NCI-H526 (cell line): ENCODE data around the gene CPXM1.
"Not testable (repeated sequence)": the region's sequence is repeated elsewhere in the genome, so short reads cannot be mapped to it uniquely, and the experiment has no call there.

Experiments used
- DNase-seq, 2 experiments: peaks; one replicate each; lab custom pipeline; 2025; lab: John Stamatoyannopoulos, UW

Gene CPXM1

DNA sequence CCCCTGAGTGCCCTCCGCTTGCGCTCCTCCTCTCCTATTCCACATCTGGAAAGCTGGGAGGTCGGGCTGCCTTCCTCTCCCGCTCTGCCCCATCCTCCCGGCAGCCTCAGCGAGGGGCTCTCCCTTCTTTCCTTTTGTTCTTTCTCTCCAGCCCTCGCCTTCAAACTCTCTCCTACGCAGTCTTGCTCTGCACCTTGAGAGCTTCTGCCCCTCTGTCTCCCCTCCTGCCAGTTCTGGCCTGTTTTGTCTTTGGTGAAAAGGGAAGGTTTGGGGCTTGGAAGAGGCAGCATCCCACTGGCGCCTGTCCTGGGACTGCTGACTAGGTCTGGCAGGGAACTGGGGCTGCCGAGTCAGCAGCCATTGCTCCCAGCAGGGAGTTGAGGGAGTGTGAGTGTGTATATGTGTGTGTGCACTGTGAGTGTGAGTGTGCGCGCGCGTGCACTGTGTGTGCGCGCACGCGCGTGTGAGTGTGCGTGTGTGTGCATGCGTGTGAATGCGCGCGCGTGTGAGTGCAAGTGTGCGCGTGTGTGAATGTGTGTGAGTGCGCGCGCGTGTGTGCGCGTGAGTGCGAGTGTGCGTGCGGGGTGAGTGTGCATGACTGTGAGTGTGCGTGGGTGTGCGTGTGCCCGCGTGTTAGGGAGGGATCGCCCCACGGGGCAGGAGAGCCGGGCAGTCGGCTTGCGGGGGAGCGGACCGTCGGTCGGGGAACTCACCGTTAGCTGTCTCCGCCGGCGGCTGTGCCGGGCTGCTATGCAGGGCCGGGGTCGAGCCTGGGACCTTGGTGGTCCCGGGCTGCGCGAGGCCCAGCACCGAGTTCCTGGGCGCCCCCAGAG lies 523 bp downstream of the CPXM1 start:
- DNase-seq, result no peak

- DNase-seq, result no peak
Measured at GRCh38 chr20:2799271-2799670, 1.2 kb downstream of the CPXM1 start.

DNA sequence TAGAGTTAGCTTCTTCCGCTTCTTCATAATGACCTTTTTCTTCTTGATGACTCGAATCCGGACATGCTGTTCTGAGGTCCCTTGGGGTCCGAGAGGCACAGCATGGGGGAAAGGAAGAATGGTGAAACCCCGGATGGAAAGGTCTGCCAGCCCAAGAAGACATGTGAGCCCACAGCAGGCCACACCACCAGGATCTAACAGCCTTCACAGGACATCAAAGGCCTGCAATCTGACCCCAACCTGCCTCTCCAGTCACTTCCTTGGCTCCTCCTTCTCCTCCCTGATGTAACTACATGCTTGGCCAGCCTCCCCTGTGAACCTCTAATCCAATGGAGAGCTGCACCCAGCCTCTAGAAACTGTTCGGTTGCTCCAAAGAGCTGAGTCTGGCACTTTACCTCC lies 1.6 kb downstream of the CPXM1 start:
- no peak for DNase-seq

DNA sequence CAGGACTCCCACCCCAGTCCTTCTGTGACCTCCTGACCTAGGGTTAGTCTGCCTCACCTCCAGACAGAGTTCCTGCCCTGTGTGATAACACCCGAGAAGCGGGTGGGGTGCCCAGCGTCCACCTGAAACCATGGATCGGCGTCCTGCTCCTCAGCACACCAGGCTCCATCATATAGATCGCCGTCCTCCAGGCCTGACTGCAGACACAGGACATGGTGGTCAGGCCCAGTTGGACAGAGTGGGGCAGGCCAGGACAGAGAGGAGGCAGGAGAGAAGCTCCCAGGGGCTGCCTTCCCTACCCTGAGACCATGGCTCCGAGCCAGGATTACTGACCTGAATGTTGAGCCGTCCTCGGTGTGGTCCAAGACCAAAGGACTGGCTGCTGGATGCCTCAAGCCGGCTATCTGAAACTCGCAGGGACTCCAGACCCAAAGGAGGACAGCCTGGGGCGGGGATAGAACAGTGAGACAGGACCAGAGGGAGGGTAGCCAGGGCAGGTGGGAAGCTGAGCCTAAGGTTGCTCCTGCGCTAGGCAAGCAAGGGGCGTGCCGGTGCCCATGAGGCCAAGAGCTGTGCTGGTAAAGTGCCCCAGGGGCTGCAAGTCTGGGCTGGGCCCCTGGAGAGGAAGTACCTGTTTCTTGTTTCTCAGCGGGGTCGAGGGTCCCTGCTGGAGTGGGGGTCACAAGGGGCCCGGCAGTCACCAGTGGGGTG lies 2.2 kb downstream of the CPXM1 start:
- no peak for DNase-seq

- no peak for DNase-seq
Measured at GRCh38 chr20:2797136-2797983, 3.1 kb downstream of the CPXM1 start.

- DNase-seq, result no peak
Measured at GRCh38 chr20:2796011-2796660, 4.3 kb downstream of the CPXM1 start.

- DNase-seq, result peak in 1 of 2 experiments; percentile 24
Measured at GRCh38 chr20:2795451-2795850, 5.0 kb downstream of the CPXM1 start.

- peak in 1 of 2 experiments; percentile 64 for DNase-seq
Measured at GRCh38 chr20:2794866-2795447, 5.5 kb downstream of the CPXM1 start.

GRCh38 chr20:2794202-2794748 lies 6.2 kb downstream of the CPXM1 start:
- DNase-seq, result peak in 1 of 2 experiments; percentile 26

DNA sequence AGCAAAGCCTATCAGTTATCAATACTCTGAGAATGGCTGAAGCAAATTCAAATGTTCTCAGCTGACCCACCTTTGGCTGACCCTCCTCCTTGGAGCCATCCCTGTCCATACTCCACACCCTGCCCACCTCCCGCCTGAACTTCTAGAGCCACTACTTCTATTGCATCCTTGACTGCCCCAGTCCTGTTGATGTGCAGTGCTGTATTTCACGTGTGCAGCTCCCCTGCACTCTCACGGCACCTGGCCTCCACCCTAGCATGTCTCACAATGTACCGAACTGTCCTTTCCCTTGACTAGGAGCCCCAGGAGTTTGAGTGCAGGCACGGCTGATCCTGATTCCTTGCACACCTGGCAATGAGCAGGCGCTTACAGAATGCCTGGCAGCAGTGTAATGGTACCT lies 7.0 kb downstream of the CPXM1 start:
- no peak for DNase-seq

DNA sequence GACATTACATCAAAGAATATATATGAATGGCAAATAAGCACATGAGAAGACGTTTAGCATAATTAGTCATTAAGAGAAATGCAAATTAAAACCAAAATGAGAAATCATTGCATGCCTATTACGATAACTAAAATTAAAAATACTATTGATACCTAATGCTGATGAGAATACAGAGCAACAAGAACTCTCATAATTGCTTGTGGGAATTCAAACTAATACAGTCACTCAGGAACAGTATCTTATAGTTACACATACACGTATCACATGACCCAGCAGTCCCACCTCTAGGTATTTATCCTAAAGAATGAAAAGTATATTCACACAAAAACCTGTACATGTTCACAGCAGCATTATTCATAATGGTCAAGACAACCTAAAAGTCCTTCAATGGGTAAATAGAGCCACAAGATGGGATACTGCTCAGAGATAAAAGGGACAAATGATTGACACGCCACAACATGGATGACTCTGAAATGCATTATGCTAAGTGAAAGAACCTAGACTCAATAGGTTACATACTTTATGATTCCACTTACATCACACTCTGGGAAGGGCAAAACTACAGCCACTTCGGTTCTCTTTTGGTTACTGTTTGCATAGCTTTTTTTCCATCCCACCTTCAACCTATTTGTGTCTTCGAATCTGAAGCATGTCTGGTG lies 16.4 kb downstream of the CPXM1 start:
- no peak for DNase-seq

DNA sequence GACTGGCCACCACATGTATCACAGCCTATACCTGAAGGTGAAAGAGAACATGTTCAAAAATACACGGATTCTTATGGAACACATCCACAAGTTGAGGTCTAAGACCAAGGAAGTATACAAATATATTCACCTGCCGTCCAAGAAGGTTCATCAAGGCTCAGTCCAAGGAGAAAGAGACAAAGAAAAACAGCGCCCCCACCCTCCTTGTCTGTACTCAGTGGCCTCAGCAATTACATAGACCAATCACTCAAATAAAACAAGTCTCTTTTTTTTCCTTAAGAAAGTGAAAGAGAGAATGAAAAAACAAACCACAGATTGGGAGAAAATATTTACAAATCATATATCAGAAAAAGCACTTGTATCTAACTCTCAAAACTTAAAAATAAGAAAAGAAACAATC lies 19.5 kb downstream of the CPXM1 start:
- no peak for DNase-seq

DNA sequence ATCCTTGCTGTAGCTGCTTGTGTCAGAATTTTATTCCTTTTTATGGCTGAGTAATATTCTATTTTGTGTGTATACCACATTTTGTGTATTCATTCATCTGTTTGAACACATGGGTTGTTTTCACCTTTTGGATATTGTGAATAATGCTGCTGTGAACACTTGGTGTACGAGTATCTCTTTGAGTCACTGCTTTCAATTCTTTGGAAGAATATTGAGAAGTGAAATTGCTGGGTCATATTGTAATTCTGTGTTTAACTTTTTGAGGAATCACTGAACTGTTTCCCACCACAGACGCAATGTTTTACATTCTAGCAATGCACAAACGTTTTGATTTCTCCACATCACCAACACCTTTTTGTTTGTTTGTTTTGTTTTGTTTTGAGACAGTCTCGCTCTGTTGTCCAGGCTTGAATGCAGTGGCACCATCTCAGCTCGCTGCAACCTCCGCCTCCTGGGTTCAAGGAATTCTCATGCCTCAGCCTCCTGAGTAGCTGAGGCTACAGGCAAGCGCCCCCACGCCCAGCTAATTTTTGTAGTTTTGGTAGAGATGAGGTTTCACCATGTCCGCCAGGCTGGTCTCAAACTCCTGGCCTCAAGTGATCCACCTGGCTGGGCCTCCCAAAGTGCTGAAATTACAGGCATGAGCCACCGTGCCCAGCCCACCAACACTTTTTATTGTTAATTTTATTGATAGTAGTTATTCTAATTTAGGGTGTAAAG lies 21.7 kb downstream of the CPXM1 start:
- no peak for DNase-seq

DNA sequence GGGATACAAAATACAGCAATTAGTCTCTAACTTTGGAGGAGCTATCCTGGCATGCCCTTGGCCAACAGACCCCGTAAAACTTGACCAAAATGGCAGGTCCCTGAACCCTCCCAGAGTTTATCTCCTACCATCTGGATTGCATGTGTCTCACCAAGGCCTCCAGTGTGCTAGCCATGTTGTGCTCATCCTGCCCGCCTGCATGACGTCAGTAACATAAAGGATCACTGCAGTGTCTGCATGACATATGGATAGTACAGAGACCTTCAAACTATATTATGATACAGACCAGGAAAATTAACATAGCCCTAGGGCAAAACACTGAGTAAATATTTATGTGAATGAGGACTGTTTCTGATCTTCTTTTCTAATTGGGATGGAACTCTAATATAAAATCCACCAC lies 25.3 kb downstream of the CPXM1 start:
- DNase-seq, result no peak

- DNase-seq, result no peak
Measured at GRCh38 chr20:2773812-2774211, 26.6 kb downstream of the CPXM1 start.

- no peak for DNase-seq
Measured at GRCh38 chr20:2771631-2772080, 28.8 kb downstream of the CPXM1 start.

GRCh38 chr20:2770091-2770490 lies 30.3 kb downstream of the CPXM1 start:
- not testable (repeated sequence) for DNase-seq

- DNase-seq, result no peak
Measured at GRCh38 chr20:2768632-2769015, 31.8 kb downstream of the CPXM1 start.

GRCh38 chr20:2767768-2768631 lies 32.4 kb downstream of the CPXM1 start:
- DNase-seq, result no peak
